ENCODE results near the gene LIN28B.

Gene LIN28B

GRCh38 chr6:105056646-105057045 is 99.7 kb downstream of the LIN28B start:
- TF ChIP-seq CTCF (IDR thresholded peaks at IDR 0.05): no peak
- Histone ChIP-seq H3K9me3 (no peaks in the 10 kb centered on the region), H3K27me3 (peaks cover 0 to 9% of the 10 kb centered on the region in 2 donors), H3K4me3 (no peak overlapping the region), H3K36me3 (no peaks in the 10 kb centered on the region), H3K4me1 (no peaks in the 10 kb centered on the region), H3K27ac (no peak overlapping the region)
- DNase-seq: no peak
- intact Hi-C loops (cut with DNase I; ENCODE audit: low total_unique reads): no loop called here

- DNase-seq: no peak
- H3K27ac ChIP-seq: no peak overlapping the region
- intact Hi-C loops (cut with DNase I; ENCODE audit: low total_unique reads): no loop called here
- H3K36me3 ChIP-seq: no peaks in the 10 kb centered on the region
- H3K27me3 ChIP-seq: peaks cover 0 to 9% of the 10 kb centered on the region in 2 donors
- H3K4me3 ChIP-seq: no peak overlapping the region
- no peaks in the 10 kb centered on the region for H3K4me1 ChIP-seq
- TF ChIP-seq CTCF (IDR thresholded peaks at IDR 0.05): no peak
- H3K9me3 ChIP-seq: no peaks in the 10 kb centered on the region
Measured at GRCh38 chr6:105057160-105057559, 100.3 kb downstream of the LIN28B start.

GRCh38 chr6:105058316-105058715 is 101.4 kb downstream of the LIN28B start:
- Histone ChIP-seq H3K27ac (no peak overlapping the region), H3K36me3 (no peaks in the 10 kb centered on the region), H3K9me3 (no peaks in the 10 kb centered on the region), H3K27me3 (peaks cover 0 to 9% of the 10 kb centered on the region in 2 donors), H3K4me3 (no peak overlapping the region), H3K4me1 (no peaks in the 10 kb centered on the region)
- no peak for DNase-seq
- intact Hi-C loops (cut with DNase I; ENCODE audit: low total_unique reads): no loop called here
- no peak for TF ChIP-seq CTCF (IDR thresholded peaks at IDR 0.05)

- intact Hi-C loops (cut with DNase I; ENCODE audit: low total_unique reads): no loop called here
- Histone ChIP-seq H3K27me3 (peaks cover 0 to 9% of the 10 kb centered on the region in 2 donors), H3K9me3 (no peaks in the 10 kb centered on the region), H3K4me3 (no peak overlapping the region), H3K27ac (no peak overlapping the region), H3K4me1 (no peaks in the 10 kb centered on the region), H3K36me3 (no peaks in the 10 kb centered on the region)
- DNase-seq: no peak
- no peak for TF ChIP-seq CTCF (IDR thresholded peaks at IDR 0.05)
Measured at GRCh38 chr6:105058846-105059245, 101.9 kb downstream of the LIN28B start.

- TF ChIP-seq CTCF (IDR thresholded peaks at IDR 0.05): no peak
- H3K36me3 ChIP-seq: no peaks in the 10 kb centered on the region
Measured at GRCh38 chr6:105066233-105066632, 109.3 kb downstream of the LIN28B start.

GRCh38 chr6:105066836-105067235 is 109.9 kb downstream of the LIN28B start:
- intact Hi-C loops (cut with DNase I; ENCODE audit: low total_unique reads): no loop called here
- H3K4me3 ChIP-seq: no peak overlapping the region
- TF ChIP-seq CTCF (IDR thresholded peaks at IDR 0.05): no peak

More at GRCh38 chr6:105066233-105066632, 109.3 kb downstream of the LIN28B start:
- Histone ChIP-seq H3K27ac (no peak overlapping the region), H3K4me3 (no peak overlapping the region), H3K27me3 (no peaks in the 10 kb centered on the region), H3K9me3 (no peaks in the 10 kb centered on the region), H3K4me1 (no peaks in the 10 kb centered on the region)
- intact Hi-C loops (cut with DNase I; ENCODE audit: low total_unique reads): no loop called here
- DNase-seq: no peak

More at GRCh38 chr6:105066836-105067235, 109.9 kb downstream of the LIN28B start:
- Histone ChIP-seq H3K9me3 (no peaks in the 10 kb centered on the region), H3K4me1 (no peaks in the 10 kb centered on the region), H3K36me3 (no peaks in the 10 kb centered on the region), H3K27me3 (no peaks in the 10 kb centered on the region), H3K27ac (no peak overlapping the region)
- DNase-seq: no peak

Measured in tibial artery (tissue), 4 donors.